Mucosa of gallbladder (tissue), 1 donor: Measurements from ENCODE around the gene STK17B. TPM values are rescaled to one million over a fixed set of nuclear protein-coding genes. Genes with fewer than 3 reads are reported as not detected.
"Not testable (repeated sequence)": the region's sequence is repeated elsewhere in the genome, so short reads cannot be mapped to it uniquely, and the experiment has no call there.

Source experiments
- DNase-seq: peaks from one replicate; pipeline ENCODE4 v3.0.0-alpha.2; 2020; ENCODE audit warnings: low spot score
- total RNA-seq: library from RNA; stranded (reverse); gene quantifications from one replicate; pipeline ENCODE4 v1.2.1, GENCODE V29; 2021
- donor health status: DM: no; HTN: no; CAD: no.

Gene STK17B
- total RNA-seq, result 24.0 TPM

DNA sequence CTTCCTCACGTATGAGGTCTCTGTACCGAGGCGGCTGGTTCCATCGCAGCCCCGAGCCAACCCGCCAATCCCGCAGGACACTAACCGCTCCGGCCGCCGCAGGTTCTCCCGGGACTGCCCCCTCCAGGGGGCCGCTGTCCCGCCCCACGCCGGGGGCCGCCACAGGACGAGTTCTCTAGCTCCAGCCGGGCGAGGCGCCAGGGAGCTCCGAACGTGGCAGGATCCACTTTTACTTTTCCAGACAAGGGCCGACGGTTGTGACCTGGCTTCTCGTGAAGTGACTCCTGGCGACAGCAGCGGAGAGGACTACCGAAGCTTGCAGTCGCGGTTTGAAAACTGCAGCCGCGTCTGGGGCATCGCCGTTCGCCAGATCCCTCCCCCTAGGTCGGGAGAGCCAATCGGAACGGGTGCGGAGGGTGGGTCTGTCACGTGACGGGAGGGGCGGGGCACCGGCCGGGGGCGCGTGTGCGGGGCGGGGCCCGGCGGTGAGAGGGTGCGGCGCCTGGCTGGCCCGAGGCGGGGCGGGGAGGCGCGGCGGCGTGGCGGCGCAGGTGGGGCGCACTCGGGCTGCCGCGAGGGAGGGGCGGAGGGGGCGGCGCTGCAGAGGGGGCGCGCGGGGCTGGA lies at the start of gene STK17B:
Gene STK17B (minus strand): TSS at position 331 of the 624 bp plus-strand sequence. CDS start 8,195 bp downstream, outside the sequence.
- DNase-seq, result peak; percentile 96

DNA sequence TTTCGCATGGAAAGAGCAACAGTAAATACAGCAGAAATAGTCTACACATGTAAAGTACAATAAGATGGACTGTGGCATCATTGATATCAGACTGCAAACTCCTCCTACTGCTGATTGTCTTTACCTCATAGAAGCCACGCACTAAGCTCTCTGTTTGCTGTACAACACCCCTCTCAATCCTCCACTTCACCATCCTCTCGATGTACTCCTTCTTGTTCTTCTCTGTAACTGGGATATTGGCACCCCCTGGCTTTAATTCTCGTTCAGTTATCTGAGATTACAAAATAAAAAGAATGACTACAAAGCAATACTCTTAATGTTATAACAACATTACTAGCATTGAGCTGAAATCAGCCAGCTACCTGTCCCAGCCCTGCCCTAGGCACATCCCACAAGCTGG lies 49.3 kb upstream of the STK17B start:
- no peak for DNase-seq

DNA sequence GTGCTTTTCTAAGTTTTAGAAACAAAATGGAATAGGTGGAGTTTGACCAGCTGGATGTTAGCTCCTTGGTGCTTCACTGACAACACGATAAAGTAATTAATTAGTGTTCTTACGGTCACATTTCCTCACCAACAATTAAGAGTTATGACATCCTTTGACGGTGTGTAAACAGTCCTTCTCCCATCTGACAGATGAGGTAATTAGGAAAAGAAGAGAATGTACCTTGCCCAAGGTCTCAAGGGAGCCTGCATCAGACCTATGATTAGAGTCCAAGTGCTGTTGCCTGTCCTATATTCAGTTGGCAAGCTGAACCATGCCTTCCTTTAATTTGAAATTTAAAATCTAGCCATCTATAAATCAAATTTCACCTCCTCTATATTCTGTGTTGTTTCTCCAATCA lies 48.3 kb upstream of the STK17B start:
- no peak for DNase-seq

DNA sequence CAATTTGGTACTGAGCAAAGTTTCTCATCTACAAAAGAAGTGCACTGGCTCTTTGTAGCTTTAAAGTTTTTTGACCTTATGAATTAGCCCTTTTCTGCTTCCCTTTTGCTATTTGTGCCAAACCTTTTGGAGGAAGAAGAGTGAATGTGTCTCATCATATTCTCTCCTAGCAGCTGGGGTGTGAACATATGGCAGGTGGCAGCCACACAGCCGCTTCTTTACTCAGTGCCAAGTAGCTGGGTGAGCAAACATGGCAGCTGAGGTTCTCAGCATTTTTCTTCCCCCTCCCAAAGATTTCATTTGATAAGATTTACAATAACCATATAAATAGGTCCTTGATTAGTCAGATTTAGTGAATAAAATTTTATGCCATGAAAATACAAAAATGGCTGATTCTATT lies 46.7 kb upstream of the STK17B start:
- no peak for DNase-seq

DNA sequence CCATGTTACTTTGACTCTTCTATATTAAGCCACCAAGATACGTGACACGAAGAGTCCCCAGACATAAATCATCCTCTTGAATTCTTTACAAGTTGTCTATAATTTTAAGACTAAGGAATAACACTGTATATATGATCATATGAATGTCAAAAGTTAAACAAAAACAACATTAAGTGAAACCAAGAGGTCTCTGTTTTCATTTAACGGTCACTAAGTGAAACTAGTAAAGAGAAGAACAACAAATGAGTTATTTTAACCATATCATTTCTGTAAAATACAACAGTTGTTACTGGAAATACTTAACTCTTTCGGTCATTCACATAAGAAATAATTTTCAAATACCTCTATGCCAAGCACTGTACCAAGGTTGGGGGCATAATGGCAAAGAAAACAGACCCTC lies 45.7 kb upstream of the STK17B start:
- no peak for DNase-seq

DNA sequence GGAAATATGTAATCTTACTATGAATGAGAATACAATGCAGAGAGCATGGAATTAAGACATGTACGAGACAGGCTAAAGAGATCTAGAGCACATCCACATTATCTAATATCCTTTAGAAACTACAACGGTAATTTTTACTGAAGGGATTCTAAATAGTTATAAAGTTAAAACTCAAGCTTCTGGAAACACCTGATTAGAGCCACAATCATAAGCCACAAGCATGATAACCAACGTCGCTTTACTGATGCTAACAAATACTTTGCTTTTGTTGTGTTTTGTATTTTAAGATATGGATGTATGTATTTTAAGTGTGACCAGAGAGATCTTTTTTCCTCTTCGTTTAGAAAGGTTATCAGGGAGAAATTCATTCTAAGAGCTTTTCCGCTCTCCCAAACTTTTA lies 44.0 kb upstream of the STK17B start:
- DNase-seq, result no peak

DNA sequence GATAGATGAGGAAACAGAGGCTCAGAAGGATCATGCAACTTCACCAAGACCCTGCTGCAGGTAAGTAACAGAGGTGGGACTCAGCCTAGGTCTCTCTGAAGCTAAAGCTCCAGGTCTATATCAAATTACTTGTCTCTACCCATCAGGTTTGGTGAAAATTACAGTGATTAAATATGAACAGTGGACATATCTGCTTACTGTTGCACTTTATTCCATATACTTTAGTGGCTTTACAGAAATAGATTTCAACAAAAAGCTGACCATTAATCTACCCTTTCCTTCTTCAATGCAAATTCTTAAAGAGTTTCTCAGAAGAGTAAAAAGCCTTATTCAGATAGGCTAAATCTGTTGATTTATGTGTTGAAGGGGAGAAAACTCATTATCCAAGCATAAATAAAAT lies 42.8 kb upstream of the STK17B start:
- no peak for DNase-seq

DNA sequence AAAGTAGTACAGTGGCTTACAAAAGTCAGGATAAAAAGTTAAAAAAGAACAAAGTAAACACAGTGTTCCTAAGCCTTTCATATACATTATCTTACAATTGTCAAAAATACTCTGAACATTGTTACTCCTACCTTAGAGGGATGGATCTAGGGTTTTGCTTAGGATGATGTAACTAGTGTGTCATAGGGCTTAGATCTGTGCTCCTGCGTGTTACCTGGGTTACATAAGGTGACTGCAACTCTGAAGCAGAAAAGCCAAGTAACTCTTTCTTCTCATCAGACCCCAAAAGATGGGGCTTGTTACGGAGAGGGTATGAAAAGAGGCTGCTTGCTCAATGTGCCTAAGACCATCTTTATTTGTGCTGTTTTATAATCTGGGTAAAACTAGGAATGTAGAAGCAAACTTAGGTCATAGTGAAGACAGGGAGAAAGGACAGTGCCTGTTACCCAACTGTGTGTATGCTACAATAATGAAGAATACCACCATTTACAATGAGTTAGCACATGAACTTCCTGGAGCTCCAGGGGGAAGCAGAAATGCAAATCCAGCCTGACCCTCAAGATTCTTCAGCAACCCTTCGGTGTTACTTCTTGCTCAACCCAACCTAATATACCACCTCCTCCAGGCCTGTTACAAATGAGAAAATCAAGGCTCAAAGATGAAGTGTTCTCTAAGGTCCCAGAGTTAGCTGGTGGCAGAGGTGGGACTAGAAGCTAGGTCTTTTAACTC lies 42.0 kb upstream of the STK17B start:
- DNase-seq, result no peak

DNA sequence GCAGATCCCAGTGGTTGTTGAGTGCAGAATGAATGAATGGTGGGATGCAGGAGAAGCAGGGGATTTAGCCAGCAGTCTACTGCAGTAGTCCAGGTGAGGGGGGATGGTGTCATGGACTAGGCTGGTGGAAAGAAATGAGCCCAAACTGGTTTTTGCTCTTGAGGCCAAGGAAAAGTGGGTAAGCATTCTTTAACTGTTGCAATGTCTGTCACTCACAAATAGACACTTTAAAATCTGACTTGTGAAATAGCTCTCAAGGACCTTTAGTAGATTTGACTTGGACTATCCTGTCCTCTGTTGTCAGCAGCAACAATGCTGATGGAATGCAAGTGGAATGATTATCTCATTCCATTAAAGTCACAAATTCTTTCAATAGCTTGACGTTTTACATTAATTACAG lies 37.5 kb upstream of the STK17B start:
- DNase-seq, result no peak

DNA sequence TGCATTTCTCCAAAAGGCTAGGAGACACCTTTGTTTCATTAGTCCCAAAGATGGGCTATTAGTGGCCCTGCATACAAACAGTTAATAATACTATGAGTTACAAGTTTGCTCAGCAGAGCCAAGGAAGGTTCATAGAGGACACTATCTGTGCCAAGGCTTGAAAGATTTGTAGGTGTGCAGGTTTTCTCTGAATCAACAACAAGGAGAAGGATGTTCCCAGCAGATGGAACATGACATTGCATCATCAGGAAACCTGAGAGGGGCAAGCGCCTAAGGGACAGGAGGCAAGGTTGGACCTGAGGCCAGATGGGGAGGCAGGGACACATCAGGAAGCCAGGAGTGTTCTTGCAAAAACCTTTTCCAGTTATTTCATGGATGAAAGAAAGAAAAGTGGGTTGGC lies 35.4 kb upstream of the STK17B start:
- DNase-seq, result no peak

DNA sequence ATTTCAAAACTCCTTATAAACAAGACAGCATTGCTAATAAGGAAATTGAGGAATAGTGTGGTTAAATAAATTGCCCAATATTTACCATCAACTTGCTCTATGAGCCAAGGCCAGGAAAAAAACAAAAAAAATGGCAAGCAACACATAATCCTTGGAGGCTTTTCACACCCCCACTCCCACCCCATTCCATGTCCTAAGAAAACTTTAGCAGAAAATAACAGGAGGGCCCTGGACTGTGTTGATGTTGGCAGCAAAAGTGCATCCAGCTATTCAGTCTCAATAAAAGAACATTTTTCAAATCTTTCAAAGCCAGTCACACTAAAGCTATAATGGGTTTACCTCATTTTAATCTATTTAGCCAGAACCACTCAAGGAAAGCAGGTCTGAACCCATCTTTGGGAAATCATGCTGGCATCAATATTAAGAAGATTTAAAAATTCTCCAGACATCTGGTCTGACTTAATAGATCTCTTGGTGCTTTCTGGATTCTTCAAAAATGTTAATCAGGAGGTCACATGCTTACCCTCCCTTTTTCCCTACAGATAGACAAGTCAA lies 34.6 kb upstream of the STK17B start:
- no peak for DNase-seq

DNA sequence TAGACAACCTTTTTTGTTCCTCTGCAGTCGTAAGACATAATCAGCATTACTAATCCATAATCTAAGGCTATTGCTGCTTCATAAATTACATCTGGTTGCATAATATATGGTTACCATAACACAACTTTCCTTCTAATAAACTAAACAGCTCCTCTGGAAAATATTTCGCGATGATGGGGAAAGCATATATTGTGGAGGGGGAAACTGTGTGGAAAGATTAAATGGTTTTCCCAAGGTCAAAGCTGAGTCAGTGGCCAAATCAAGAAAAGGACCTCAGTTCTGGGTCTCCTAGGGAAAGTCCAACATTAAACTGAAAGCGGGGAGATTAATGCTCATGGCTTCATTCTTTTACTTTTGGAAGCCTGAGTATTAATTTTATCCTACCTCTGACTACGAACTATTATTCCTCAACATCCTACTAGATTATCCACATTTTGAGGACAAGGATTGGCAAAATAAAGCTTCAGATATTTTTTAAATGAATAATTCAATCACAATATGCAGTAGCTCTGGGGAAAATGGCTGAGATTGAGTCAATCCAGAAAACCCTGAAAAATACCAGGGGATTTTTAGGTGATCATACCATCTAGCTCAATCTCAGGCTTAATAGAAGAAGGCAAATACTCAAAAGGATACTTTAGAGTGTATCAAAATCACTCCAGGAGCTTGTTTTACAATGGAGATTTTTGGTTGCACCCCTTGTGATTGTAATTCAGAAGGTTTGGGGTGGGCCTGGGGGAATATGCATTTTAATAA lies 33.8 kb upstream of the STK17B start:
- DNase-seq, result no peak

DNA sequence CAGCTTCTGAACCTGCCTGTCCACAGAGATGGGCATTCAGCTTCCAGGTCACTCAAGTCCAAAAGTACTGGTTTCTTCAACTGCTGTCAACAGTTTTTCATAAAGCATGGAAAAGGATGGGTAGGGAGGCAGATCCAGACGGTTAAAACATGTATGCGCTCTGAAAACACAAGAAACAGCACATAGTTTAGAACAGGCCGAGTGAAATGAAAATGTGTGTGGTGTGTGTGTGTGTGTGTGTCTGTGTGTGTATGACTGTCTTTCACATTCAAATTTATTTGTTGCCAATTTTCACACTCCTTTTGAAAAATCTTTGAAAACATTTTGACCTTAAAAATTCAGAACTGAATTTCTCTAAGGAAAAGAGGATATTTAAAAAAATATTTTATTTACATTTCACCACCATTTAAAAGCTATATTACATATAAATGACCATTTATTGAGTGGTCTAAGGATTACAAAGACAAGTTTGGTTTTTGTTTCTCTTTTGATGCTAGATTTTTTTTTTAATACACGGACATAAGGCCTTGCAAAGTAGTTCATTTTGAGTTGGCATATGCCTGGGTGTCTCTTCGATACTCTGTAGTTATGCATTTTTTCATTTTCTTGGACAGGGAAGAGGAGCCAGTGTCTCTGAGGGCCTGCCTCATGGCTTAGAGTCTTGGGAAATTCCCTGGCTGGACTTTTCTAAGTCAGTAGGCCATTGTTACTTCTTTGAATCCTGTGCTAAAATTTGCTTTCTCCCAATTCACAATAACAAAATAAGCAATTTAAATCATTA lies 30.0 kb upstream of the STK17B start:
- no peak for DNase-seq

DNA sequence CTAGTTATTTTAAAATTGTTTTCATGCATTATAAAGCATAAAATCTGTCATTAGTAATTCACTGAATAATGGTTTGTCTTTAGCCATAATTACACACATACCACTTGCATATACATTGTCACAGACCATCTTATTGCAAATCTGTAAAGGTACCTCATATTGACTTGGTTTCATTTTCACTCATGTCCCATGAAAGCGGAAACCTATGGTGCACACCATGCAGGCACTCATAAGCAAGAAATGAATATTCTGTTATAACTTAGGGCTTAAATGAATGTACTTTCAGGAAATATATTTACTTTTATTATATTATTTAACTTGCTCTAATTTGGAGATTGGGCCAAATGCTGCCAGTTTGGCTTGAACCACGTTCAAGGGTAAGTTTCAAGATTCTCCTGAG lies 29.2 kb upstream of the STK17B start:
- DNase-seq, result no peak

DNA sequence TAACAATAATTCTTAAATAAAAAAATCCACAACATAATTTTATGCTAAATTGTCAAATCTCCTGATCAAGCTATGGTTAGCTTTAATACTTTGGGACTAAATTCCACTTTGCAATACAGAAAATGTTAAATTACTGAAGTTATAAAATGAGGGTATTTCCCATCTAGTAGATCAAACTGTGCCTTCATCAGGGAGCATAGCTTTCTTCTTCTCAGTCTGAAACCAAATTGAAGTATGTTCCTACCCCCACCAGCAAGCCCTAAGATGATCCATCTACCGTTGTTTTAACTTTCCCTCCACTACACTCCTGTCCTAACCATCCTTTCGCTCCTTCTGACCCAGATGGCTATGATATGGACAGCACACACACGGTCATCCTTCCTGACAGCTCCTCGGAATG lies 24.4 kb upstream of the STK17B start:
- DNase-seq, result no peak

DNA sequence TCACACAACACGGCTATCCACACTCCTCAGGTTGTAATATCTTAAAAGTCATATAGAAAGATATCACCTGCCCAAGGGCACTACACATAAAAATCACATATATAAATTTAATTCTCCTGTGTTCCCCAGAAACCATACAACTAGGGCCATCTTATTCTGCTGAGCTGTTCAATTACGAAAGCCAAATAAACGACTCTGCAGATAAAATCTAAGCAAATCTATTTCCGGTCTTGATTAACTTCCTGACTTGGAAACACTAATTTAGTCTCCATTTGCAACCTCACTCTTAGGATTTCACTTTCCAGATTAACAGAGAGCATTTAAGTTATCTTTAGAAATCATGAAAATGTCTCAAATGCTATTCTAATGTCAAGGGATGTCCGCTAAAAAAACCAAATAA lies 23.9 kb upstream of the STK17B start:
- DNase-seq, result no peak

DNA sequence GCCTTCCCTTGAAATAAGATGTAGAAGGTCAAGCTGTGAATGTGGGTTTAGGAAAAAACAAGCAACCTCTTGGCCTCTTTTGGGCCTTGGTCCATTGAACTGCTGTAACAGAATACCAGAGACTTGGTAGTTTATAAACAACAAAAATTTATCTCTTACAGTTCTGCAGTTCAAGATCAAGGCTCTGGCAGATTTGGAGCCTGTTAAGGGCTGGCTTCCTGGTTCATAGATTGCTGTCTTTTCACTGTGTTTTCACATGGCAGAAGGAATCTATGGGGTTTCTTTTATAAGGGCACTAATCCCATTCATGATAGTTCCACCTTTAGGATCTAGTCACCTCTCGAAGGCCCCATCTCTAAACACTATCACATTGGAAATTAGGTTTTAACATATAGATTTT lies 20.2 kb upstream of the STK17B start:
- no peak for DNase-seq

DNA sequence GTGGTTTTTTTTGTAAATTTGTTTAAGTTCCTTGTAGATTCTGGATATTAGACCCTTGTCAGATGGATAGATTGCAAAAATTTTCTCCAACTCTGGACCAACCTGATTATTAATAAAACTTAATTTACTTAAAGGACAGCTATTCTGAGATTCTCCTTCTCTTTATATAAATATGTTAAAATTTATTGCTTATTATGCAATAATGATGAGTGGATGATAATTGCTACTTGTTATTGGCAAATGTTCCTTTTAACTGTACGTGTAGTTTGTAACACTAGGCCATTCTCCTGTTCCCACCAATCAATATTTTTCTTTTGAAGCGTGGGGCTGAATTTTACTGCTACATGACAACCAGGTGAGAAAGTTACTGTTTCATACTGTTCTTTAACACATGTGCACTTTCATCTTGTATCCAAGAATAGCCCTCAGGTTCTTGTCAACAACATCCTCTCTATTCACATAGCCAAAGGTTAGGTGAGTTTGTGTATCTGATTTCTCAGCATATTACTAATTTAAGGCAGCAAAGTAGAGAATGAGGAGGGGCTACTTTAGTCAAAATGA lies 16.6 kb upstream of the STK17B start:
- no peak for DNase-seq

DNA sequence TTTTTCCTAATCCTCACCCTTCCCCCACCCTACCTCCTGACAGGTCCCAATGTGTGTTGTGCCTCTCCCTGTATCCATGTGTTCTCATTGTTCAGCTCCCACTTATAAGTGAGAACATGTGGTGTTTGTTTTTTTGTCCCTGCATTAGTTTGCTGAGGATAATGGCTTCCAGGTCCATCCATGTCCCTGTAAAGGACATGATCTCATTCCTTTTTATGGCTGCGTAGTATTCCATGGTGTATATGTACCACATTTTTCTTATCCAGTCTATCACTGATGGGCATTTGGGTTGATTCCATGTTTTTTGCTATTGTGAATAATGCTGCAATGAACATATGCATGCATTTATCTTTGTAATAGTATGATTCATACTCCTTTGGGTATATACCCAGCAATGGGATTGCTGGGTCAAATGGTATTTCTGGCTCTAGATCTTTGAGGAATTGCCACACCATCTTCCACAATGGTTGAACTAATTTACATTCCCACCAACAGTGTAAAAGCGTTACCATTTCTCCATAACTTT lies 15.9 kb upstream of the STK17B start:
- DNase-seq, result not testable (repeated sequence)

DNA sequence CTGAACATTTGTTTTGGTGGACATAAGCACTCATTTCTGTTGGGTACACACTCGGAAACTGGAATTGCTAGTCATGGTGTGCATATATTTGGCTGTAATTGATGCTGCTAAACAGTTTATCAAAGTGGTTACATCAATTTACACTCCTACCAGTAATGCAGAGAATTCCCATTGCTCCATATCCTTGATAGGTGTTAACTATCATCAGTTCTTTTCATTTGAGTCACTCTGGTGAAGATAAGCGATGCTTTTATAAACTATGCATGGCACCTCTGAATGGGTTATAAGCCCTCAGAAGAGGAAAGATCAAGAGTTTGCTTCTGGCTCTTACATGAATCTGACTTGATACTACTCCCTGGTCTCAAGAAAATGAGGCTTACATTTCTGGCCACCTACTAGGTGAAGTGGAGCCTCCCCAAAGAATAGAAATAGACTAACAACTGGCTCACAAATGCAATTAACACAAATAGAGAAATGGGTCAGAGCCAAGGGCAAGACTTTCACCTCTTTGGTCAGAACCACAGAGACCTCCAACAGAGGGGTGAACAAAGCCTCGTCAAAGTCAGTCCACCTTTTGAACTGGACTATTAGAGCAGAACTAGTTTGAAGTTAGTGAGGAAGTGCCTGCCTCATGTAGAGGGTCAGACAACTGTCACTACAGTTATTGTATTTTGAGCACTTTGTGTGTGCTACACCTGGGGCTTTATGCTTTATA lies 15.0 kb upstream of the STK17B start:
- DNase-seq, result no peak

DNA sequence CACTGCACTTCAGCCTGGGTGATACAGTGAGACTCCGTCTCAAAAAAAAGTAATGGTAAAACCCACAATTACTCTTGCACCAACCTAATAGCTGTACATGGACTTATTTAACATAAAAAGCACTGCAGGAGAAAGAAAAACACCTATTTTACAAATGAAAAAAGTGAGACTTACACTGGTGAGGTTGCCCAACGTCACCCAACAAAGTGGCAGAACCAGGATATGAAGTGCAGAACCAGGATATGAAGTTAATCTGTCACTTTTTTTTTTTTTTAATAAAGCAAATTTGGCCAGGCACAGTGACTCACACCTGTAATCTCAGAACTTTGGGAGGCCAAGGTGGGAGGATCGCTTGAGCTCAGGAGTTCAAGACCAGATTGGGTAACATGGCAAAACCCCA lies 13.5 kb upstream of the STK17B start:
- no peak for DNase-seq
